HEK293T (cell line): ENCODE results near the gene RIF1.

ENCODE experiments used
- ARNT ChIP-seq: fragments of 450-650 bp; IDR thresholded peaks from 2 replicates; pipeline ENCODE4 v1.6.1; 2017; ENCODE audit warnings: mild to moderate bottlenecking
- BHLHE40 ChIP-seq: fragments of 450-650 bp; IDR thresholded peaks from 2 replicates; pipeline ENCODE4 v1.6.1; 2016; ENCODE audit warnings: mild to moderate bottlenecking, moderate library complexity, borderline replicate concordance
- ELF4 ChIP-seq: fragments of 450-650 bp; IDR thresholded peaks from 2 replicates; pipeline ENCODE4 v1.6.1; 2017; ENCODE audit warnings: antibody characterized with exemption
- FOXA1 ChIP-seq: fragments of 450-650 bp; IDR thresholded peaks from 2 replicates; pipeline ENCODE4 v1.6.1; 2016; ENCODE audit warnings: mild to moderate bottlenecking
- FOXK2 ChIP-seq: fragments of 450-650 bp; IDR thresholded peaks from 2 replicates; pipeline ENCODE4 v1.6.1; 2016; ENCODE audit warnings: mild to moderate bottlenecking
- FOXM1 ChIP-seq: fragments of 450-650 bp; IDR thresholded peaks from 2 replicates; pipeline ENCODE4 v1.6.1; 2017; ENCODE audit warnings: mild to moderate bottlenecking, borderline replicate concordance
- HDGF ChIP-seq: fragments of 450-650 bp; IDR thresholded peaks from 2 replicates; pipeline ENCODE4 v1.6.1; 2017; ENCODE audit warnings: antibody characterized with exemption, borderline replicate concordance
- L3MBTL2 ChIP-seq: fragments of 450-650 bp; conservative IDR thresholded peaks from 2 replicates; pipeline ENCODE4 v1.6.1; 2016; ENCODE audit warnings: mild to moderate bottlenecking
- NFRKB ChIP-seq: fragments of 450-650 bp; IDR thresholded peaks from 2 replicates; pipeline ENCODE4 v1.6.1; 2016; ENCODE audit warnings: mild to moderate bottlenecking, moderate library complexity
- PKNOX1 ChIP-seq: fragments of 450-650 bp; IDR thresholded peaks from 2 replicates; pipeline ENCODE4 v1.6.1; 2016
- SP1 ChIP-seq: fragments of 450-650 bp; IDR thresholded peaks from 2 replicates; pipeline ENCODE4 v1.6.1; 2017

DNA sequence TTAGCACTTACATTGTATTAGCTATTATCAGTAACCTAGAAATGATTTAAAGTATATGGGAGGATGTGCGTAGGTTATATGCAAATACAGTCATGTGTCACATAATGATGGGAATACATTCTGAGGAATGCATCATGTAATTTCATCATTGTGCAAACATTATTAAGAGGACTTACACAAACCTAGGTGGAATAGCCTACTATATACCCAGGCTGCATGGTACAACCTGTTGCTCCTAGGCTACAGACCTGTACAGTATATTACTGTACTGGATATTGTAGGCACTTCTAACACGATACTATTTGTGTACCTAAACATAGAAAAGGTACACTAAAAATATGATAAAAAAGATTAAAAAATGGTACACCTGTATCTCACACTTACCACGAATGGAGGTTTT, 7.9 kb downstream of the RIF1 start:
- TF ChIP-seq FOXK2 (no peak), NFRKB (no peak), SP1 (no peak), HDGF (no peak), BHLHE40 (no peak), ELF4 (no peak), FOXA1 (no peak), PKNOX1 (no peak), ARNT (no peak), FOXM1 (no peak), L3MBTL2 (no peak)
